HG02852 (cell line): ENCODE measurements around the gene SUN2.
"Not testable (repeated sequence)": the region's sequence is repeated elsewhere in the genome, so short reads cannot be mapped to it uniquely, and the experiment has no call there.

Source experiments
- ATAC-seq: cut with Tn5 transposase; IDR thresholded peaks from one replicate; pipeline ENCODE4 v1.9.1; 2021; ENCODE audit warnings: mild to moderate bottlenecking, moderate library complexity; ENCODE audit not compliant: unreplicated experiment

Gene SUN2

GRCh38 chr22:38755911-38756532, at the start of gene SUN2:
SUN2 (minus strand) TSS chr22:38755998; CDS start chr22:38752628, 3,370 bp downstream.
- ATAC-seq: peak; percentile 65

- ATAC-seq: not testable (repeated sequence)
Measured at GRCh38 chr22:38805041-38805593, 49.3 kb upstream of the SUN2 start.

- no peak for ATAC-seq
Measured at GRCh38 chr22:38802671-38803121, 46.9 kb upstream of the SUN2 start.

GRCh38 chr22:38799265-38800002, 43.6 kb upstream of the SUN2 start:
- ATAC-seq: no peak

- ATAC-seq: no peak
Measured at GRCh38 chr22:38798496-38798895, 42.7 kb upstream of the SUN2 start.

GRCh38 chr22:38796262-38796957, 40.6 kb upstream of the SUN2 start:
- ATAC-seq: no peak

GRCh38 chr22:38795569-38795968, 39.8 kb upstream of the SUN2 start:
- no peak for ATAC-seq

- peak; percentile 96 for ATAC-seq
Measured at GRCh38 chr22:38793721-38794466, 38.1 kb upstream of the SUN2 start, which contains the start of gene DNAL4. DNAL4 (minus strand) TSS chr22:38794143; CDS start chr22:38782731, 11,412 bp downstream.

GRCh38 chr22:38793317-38793716, 37.5 kb upstream of the SUN2 start:
- no peak for ATAC-seq

GRCh38 chr22:38792833-38793232, 37.0 kb upstream of the SUN2 start:
- ATAC-seq: no peak

- ATAC-seq: no peak
Measured at GRCh38 chr22:38789606-38790005, 33.8 kb upstream of the SUN2 start.

- ATAC-seq: no peak
Measured at GRCh38 chr22:38788846-38789245, 33.0 kb upstream of the SUN2 start.

GRCh38 chr22:38788021-38788816, 32.4 kb upstream of the SUN2 start:
- ATAC-seq: no peak

- ATAC-seq: no peak
Measured at GRCh38 chr22:38786631-38787030, 30.8 kb upstream of the SUN2 start.

GRCh38 chr22:38784856-38785255, 29.1 kb upstream of the SUN2 start:
- no peak for ATAC-seq

- ATAC-seq: no peak
Measured at GRCh38 chr22:38784035-38784434, 28.2 kb upstream of the SUN2 start.

- ATAC-seq: no peak
Measured at GRCh38 chr22:38783095-38783615, 27.4 kb upstream of the SUN2 start.

GRCh38 chr22:38782402-38783094, 26.8 kb upstream of the SUN2 start:
- ATAC-seq: no peak

- ATAC-seq: no peak
Measured at GRCh38 chr22:38781033-38781432, 25.2 kb upstream of the SUN2 start.
